NCI-H2107 treated with DMSO at 0.1 percent for 48 hours (cell line): ENCODE results near the gene HSCB.
"Not testable (repeated sequence)": the region's sequence is repeated elsewhere in the genome, so short reads cannot be mapped to it uniquely, and the experiment has no call there.

Source experiments
- DNase-seq: peaks from one replicate; lab custom pipeline; 2025; ENCODE audit not compliant: unreplicated experiment; lab: John Stamatoyannopoulos, UW

HSCB gene, protein sequence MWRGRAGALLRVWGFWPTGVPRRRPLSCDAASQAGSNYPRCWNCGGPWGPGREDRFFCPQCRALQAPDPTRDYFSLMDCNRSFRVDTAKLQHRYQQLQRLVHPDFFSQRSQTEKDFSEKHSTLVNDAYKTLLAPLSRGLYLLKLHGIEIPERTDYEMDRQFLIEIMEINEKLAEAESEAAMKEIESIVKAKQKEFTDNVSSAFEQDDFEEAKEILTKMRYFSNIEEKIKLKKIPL

GRCh38 chr22:28741785-28742561, at the start of gene HSCB, which contains the start of gene CHEK2:
Gene HSCB, plus strand, starts transcription at chr22:28742039. Its CDS starts 57 bp downstream, at chr22:28742096.
Gene CHEK2, minus strand, starts transcription at chr22:28741820. Its CDS starts 7,099 bp downstream, at chr22:28734721.
- DNase-seq, result peak; percentile 68

GRCh38 chr22:28693041-28693760, 48.6 kb upstream of the HSCB start:
- not testable (repeated sequence) for DNase-seq

DNA sequence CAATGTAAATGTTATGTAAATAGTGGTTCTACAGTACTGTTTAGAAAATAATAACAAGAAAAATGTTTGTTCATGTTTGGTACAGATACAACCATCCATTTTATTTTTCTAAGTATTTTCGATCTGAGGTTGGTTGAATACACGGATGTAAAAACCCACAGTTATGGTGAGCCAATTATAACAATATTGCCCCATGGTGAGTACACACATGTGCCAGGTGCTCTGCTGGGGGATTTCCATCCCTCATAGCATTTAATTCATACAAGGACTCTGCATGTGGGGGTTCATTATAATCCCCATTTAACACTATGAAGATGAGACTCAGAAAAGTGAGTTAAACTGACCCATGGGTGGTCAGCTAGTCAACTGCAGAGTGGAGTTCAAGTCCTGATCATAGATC, 38.9 kb upstream of the HSCB start:
- DNase-seq, result no peak

GRCh38 chr22:28703436-28703835, 38.4 kb upstream of the HSCB start:
- no peak for DNase-seq

- no peak for DNase-seq
Observed at GRCh38 chr22:28706845-28707244, 35.0 kb upstream of the HSCB start.

DNA sequence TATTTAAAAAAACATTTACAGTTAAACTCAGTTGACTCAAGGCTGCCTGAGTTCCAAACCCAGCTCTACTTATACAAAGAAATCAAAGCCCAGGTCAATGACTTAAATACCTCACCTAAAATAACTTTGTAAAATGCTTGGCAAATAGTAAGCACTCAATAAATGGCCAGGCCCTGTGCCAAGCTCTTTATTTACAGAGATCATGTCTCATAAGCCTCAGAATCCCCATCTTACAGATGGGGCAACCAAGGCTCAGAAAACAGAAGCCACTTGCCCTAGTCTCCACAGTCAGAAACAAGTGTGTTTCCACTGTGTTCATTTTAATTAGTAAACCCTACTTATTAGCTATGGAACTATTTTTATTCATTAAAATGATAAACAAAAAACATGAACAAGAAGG, 31.7 kb upstream of the HSCB start:
- no peak for DNase-seq

GRCh38 chr22:28710576-28711191, 31.2 kb upstream of the HSCB start:
- no peak for DNase-seq

GRCh38 chr22:28711341-28711740, 30.5 kb upstream of the HSCB start:
- DNase-seq, result no peak

- DNase-seq, result no peak
Observed at GRCh38 chr22:28711820-28712777, 29.7 kb upstream of the HSCB start.

DNA sequence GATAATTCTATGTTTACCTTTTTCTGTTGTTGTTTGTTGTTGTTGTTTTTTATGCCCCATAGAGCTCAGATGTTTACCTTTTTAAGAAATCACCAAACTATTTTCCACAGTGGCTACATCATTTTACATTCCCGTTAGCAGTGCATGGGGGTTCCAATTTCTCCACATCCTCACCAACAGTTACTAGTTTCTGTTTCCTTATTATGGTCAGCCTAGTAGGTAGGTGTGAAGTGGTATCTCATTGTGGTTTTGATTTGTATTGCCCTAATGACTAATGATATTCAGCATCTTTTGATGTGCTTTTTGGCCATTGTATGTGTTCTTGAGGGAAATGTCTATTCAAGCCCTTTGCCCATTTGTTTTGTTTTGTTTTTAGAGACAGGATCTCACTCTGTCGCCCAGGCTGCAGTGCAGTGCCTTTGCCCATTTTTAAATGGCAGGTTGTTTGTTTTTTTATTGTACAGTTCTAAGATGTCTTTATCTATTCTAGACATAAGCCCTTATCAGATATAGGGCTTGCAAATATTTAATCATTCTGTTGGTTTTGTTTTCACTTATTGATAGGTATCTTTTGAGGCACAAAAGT, 27.7 kb upstream of the HSCB start:
- no peak for DNase-seq

DNA sequence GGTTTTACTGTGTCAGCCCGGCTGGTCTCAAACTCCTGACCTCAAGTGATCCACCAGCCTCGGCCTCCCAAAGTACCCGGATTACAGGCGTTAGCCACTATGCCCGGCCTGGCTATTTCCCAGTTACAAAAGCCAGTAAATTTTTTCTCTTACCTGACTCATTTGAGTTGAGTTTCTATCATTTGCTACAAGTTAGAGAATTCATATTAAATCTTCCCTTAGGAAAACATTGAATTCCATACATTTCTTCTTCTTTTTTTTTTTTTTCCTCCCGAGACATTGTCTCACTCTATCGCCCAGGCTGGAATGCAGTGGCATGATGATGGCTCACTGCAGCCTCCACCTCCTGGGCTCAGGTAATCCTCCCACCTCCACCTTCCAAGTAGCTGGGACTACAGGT, 26.2 kb upstream of the HSCB start:
- DNase-seq, result no peak

- DNase-seq, result no peak
Observed at GRCh38 chr22:28716686-28717085, 25.2 kb upstream of the HSCB start.

DNA sequence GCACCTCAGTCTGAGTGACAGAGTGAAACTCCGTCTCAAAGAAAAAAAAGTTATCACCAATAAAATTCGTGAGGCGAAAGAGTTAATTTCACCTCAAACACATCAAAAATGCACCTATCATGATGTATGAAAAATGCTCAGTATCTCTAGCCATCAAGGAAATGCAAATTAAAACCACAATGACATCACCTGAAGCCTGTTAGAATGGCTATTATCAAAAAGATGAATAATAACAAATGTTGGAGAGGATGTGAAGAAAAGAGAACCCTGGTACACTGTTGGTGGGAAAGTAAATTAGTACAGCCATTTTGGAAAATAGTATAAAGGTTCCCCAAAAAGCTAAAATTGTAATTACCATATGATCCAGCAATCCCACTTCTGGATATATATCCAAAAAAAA, 23.8 kb upstream of the HSCB start:
- no peak for DNase-seq

DNA sequence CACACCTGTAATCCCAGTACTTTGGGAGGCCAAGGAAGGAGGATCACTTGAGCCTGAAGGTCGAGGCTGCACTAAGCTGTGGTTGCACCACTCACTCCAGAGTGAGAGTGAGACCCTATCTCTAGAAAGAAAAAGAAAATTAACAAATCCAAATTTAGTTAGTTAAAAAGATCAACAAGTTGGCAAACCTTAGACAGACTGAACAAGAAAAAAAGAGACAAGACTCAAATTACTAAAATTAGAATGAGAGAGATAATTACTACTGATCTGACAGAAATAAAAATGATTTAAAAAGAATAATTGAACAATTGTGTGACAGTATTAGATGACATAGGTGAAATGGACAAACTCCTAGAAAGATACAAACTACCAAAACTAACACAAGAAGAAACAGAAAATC, 13.8 kb upstream of the HSCB start:
- no peak for DNase-seq

DNA sequence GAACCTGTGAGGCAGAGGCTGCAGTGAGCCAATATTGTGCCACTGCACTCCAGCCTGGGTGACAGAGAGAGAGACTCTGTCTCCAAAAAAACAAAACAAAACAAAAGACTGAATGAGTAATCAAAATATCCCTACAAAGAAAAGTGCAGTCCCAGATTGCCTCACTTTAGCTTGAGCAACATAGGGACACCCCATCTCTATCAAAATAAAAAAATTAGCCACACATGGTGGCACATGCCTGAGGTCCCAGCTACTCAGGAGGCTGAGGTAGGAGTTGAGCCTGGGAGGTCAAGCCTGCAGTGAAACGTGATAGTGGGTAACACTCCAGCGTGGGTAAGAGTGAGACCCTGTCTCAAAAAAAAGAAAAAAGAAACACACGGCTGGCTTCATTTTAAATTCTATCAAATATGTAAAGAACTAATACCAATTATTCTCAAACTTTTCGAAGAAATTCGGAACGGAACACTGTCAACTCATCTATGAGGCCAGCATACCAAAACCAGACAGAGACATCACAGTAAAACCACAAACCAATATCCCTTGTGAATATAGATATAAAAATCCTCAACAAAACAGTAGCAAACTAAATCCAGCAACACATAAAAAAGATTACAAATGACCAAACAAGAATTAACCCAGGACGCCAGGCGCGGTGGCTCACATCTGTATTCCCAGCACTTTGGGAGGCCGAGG, 13.1 kb upstream of the HSCB start:
- no peak for DNase-seq

- DNase-seq, result no peak
Observed at GRCh38 chr22:28730179-28730578, 11.7 kb upstream of the HSCB start.

- DNase-seq, result no peak
Observed at GRCh38 chr22:28734393-28734792, 7.4 kb upstream of the HSCB start.

GRCh38 chr22:28736301-28737155, 5.3 kb upstream of the HSCB start:
- peak; percentile 72 for DNase-seq
